ENCODE results near the gene CELF2.

Gene CELF2

DNA sequence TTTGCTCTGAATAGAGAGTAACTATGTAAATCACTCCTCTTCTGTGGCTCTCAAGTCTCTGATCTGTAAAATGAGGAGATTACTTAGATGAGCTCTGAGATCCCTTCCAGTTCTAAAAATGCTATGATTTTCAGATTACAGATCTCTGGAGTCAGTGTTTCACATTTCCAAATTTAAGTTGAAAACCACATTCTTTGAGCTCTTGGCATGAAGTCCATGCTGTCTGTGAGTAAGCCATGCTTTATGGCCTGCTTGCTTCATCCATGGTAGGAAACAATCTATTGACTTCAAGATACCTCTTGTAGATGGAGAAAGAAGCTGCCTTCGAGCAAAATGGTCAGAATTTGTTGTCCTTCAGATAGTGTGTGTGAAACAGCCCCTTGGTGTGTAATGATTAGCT is 64.9 kb downstream of the CELF2 start:
- no peaks in the 10 kb centered on the region for H3K36me3 ChIP-seq (ENCODE audit: control insufficient read depth, insufficient read depth, low read length)
- H3K9ac ChIP-seq (ENCODE audit: low read length), result no peak overlapping the region
- no peak overlapping the region for H3K4me3 ChIP-seq (ENCODE audit: low read length)
- H3K27me3 ChIP-seq (ENCODE audit: control insufficient read depth, insufficient read depth, low read length), result no peaks in the 10 kb centered on the region
- H3K4me1 ChIP-seq (ENCODE audit: control insufficient read depth, insufficient read depth, low read length), result peaks cover 8% of the 10 kb centered on the region
- no peak overlapping the region for H3K27ac ChIP-seq (ENCODE audit: low read depth, low read length)

DNA sequence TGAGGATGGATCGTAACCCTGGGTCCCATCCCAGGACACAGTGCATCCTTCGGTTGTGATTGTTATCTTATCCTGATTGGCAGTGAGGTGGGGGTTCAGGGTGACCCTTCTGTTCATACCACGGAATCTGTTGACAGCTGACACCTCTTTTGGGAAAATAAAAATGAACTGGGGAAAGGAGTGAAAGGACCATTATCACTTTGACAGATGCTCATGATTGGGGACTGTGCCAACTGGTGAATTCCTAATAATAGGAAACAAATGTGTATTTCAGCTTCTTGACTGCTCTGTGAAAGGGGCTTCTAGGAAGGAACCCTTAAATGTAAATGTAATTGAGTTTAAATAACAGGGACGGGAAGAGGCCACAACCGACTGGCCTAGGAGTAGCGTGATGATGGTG is 65.4 kb downstream of the CELF2 start:
- H3K4me1 ChIP-seq (ENCODE audit: control insufficient read depth, insufficient read depth, low read length), result peaks cover 8% of the 10 kb centered on the region
- no peaks in the 10 kb centered on the region for H3K36me3 ChIP-seq (ENCODE audit: control insufficient read depth, insufficient read depth, low read length)
- H3K9ac ChIP-seq (ENCODE audit: low read length), result no peak overlapping the region
- no peak overlapping the region for H3K27ac ChIP-seq (ENCODE audit: low read depth, low read length)
- H3K4me3 ChIP-seq (ENCODE audit: low read length), result no peak overlapping the region
- H3K27me3 ChIP-seq (ENCODE audit: control insufficient read depth, insufficient read depth, low read length), result no peaks in the 10 kb centered on the region

DNA sequence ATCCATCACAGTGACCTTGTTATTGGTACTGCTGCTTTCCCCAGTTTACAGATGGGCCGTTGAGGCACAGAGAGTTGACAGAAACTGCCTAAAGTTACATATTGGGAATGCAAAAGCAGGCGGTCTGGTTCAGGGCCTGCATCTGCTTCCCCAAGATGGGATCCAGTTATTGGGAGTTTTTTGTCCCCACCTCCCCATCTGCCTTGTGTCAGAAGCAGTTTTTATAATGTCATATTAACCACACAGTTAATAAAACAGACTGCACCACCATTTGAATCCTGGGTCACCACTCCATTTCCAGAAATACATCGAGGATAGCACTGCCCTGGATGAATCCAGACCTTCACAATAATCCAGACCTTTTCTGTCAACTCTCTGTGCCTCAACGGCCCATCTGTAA is 67.9 kb downstream of the CELF2 start:
- Histone ChIP-seq H3K9ac (ENCODE audit: low read length) (no peak overlapping the region), H3K27me3 (ENCODE audit: control insufficient read depth, insufficient read depth, low read length) (no peaks in the 10 kb centered on the region), H3K27ac (ENCODE audit: low read depth, low read length) (peak overlapping the region; percentile 46), H3K4me3 (ENCODE audit: low read length) (no peak overlapping the region), H3K4me1 (ENCODE audit: control insufficient read depth, insufficient read depth, low read length) (peaks cover 8% of the 10 kb centered on the region), H3K36me3 (ENCODE audit: control insufficient read depth, insufficient read depth, low read length) (no peaks in the 10 kb centered on the region)

DNA sequence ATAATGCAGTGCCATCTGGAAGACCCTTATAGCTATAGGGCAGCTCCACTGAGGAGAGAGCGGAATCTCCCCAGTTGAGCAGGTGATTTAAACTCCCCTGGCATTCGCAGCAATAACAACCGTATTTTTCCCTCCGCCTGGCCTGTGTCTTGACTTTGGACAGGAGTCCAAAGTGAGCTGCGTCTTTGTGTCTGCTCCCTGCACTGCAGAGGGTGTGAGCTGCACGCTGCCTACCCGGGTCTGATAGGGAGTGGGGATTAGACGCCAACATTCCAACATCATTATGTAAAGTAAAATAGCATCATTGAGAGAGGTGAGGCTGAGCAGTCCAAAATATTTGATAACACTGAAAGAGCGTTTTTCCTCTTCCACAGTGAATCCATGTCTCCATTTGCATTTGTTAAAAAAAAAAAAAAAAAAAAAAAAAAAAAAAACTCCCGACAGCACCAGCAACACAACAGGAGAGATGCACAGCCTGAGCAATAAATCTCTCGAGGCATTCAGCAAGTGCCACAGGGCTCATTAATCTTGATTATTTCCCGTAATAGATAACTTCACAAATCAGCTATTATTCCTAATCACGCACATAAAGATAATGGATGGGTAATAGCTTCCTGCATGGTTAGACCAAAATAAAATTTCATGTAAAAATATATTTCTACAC is 68.6 kb downstream of the CELF2 start:
- no peak overlapping the region for H3K9ac ChIP-seq (ENCODE audit: low read length)
- no peak overlapping the region for H3K4me3 ChIP-seq (ENCODE audit: low read length)
- H3K27ac ChIP-seq (ENCODE audit: low read depth, low read length), result no peak overlapping the region
- no peaks in the 10 kb centered on the region for H3K36me3 ChIP-seq (ENCODE audit: control insufficient read depth, insufficient read depth, low read length)
- no peaks in the 10 kb centered on the region for H3K27me3 ChIP-seq (ENCODE audit: control insufficient read depth, insufficient read depth, low read length)
- peaks cover 8% of the 10 kb centered on the region for H3K4me1 ChIP-seq (ENCODE audit: control insufficient read depth, insufficient read depth, low read length)

DNA sequence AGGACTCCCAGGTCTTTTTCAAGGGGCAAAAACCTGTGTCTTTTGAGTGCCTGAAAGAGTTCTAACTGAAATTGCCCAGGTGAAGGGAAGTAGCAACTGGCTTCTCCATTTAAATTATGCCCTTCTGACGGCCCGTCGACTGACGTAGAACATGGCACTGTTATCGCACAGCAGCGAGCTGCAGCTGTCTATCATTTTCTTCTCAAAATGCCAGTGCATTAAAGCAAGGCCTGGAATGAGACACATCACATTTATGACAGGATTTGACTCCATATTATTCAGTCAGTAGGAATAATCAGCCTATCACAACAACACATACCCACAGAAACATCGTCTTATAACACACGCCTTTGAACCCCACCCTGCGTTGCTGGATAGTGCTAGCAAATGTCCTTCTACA is 69.7 kb downstream of the CELF2 start:
- Histone ChIP-seq H3K4me1 (ENCODE audit: control insufficient read depth, insufficient read depth, low read length) (peaks cover 8% of the 10 kb centered on the region), H3K9ac (ENCODE audit: low read length) (no peak overlapping the region), H3K27ac (ENCODE audit: low read depth, low read length) (no peak overlapping the region), H3K4me3 (ENCODE audit: low read length) (no peak overlapping the region), H3K36me3 (ENCODE audit: control insufficient read depth, insufficient read depth, low read length) (no peaks in the 10 kb centered on the region), H3K27me3 (ENCODE audit: control insufficient read depth, insufficient read depth, low read length) (no peaks in the 10 kb centered on the region)

DNA sequence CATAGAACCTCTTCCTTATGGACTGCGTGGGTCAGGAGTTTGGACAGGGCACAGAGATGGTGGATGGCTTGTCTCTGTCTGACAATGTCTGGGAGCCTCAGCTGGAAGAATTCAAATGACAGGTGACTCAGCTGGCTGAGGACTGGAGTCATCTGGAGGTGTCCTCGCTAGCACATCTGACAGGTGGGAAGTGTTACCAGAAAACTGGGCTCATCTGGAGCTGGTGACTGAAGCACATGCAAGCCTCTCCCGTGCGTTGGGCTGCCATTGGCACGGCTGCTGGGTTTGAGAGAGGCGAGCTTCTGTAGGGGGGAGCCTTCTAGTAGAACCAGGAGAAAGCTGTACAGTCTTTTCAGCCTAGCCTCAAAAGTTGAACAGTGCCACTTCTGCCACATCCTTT is 71.0 kb downstream of the CELF2 start:
- peaks cover 8% of the 10 kb centered on the region for H3K4me1 ChIP-seq (ENCODE audit: control insufficient read depth, insufficient read depth, low read length)
- no peak overlapping the region for H3K9ac ChIP-seq (ENCODE audit: low read length)
- no peaks in the 10 kb centered on the region for H3K27me3 ChIP-seq (ENCODE audit: control insufficient read depth, insufficient read depth, low read length)
- no peak overlapping the region for H3K4me3 ChIP-seq (ENCODE audit: low read length)
- no peak overlapping the region for H3K27ac ChIP-seq (ENCODE audit: low read depth, low read length)
- H3K36me3 ChIP-seq (ENCODE audit: control insufficient read depth, insufficient read depth, low read length), result no peaks in the 10 kb centered on the region

DNA sequence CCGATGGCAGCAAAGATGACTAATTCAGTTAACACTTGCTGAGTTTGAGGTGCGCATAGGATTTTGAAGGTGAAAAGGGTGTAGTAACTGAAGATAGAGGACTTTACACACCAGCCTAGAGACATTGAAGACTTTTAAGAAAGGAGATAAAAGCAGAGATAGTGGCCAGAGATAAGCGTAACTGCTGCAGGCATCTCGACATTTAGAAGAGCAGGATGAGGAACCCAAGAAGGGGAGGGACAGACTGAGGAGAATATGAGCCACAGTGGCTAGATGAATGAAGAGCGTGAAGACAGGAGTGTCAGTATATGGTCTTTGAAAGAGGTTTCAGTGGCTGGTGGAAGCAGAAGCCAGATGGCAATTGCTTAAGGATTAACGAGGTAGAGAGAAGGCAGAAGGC is 71.6 kb downstream of the CELF2 start:
- no peak overlapping the region for H3K9ac ChIP-seq (ENCODE audit: low read length)
- H3K36me3 ChIP-seq (ENCODE audit: control insufficient read depth, insufficient read depth, low read length), result no peaks in the 10 kb centered on the region
- no peak overlapping the region for H3K4me3 ChIP-seq (ENCODE audit: low read length)
- H3K27ac ChIP-seq (ENCODE audit: low read depth, low read length), result no peak overlapping the region
- peaks cover 8% of the 10 kb centered on the region for H3K4me1 ChIP-seq (ENCODE audit: control insufficient read depth, insufficient read depth, low read length)
- no peaks in the 10 kb centered on the region for H3K27me3 ChIP-seq (ENCODE audit: control insufficient read depth, insufficient read depth, low read length)

DNA sequence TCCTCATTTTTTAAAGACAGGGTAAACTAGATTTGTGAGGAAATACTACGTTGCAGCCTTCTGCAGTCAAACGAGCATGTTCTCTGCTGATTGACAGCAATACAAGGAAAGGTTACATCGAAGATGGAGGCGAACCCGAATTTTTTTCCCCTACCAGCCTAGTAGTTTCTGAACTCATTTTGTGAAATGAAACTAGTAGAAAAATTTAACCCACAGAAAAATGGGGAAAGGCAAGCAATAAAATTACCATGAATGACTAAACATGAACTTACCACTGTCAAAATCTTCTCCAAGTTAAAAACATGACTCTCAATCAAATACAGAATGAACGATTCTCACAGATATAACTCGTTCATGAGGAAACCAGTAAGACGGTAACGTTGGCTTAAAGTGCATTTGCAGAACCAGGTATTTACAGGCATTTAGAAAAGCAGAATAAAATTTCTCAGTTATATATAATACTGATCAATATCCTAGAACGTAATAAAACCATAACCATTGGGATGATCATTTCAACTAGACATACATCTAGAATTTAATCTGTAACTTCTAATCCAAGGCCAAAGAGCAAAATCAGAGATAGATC is 73.9 kb downstream of the CELF2 start:
- no peak overlapping the region for H3K27ac ChIP-seq (ENCODE audit: low read depth, low read length)
- H3K4me3 ChIP-seq (ENCODE audit: low read length), result no peak overlapping the region
- no peaks in the 10 kb centered on the region for H3K4me1 ChIP-seq (ENCODE audit: control insufficient read depth, insufficient read depth, low read length)
- no peak overlapping the region for H3K9ac ChIP-seq (ENCODE audit: low read length)
- no peaks in the 10 kb centered on the region for H3K27me3 ChIP-seq (ENCODE audit: control insufficient read depth, insufficient read depth, low read length)
- no peaks in the 10 kb centered on the region for H3K36me3 ChIP-seq (ENCODE audit: control insufficient read depth, insufficient read depth, low read length)

DNA sequence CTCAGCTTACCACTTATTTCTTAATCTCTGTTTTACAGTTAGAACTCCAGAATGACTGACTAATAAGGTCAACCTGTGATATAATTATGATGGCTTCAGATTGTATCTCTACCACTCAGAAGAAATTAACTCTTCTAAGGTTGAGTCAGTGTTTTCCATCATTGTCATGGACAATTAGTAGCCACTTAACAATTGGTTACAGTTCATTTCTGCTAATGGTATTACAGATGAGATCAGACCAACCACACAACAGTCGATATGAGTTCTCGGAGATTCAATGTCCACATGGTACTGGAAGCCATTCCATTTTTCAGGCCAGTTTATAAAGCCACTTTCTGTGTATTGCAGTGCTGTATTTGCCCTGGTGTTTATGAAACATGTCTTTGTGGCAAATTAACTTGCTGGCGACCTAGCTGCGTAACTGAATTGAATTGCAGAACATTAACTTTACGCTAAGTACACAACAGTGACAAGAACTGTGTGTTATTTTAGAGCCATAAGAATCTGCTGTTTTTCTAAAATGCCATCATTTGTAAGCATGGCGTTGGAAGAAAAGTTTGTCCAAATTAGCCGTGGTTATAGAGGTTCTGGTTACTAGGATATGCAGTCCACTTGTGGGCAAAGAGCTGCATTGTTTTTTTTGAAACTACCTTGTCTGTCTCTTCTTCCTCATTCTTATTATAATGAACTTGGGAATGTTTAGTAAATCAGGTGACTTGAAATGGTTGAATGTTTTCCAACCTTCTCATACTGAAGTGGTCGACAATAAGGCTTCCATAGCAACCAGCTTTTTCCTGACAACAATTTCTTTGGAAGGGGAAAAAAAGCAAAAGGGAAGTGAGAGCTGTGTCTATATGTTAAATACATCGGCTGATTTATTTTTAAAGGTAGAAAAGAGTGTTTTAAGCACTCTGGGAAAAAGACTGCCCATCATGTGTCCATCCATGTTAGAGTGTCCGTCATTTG is 76.4 kb downstream of the CELF2 start:
- Histone ChIP-seq H3K27ac (ENCODE audit: low read depth, low read length) (no peak overlapping the region), H3K36me3 (ENCODE audit: control insufficient read depth, insufficient read depth, low read length) (no peaks in the 10 kb centered on the region), H3K4me3 (ENCODE audit: low read length) (no peak overlapping the region), H3K27me3 (ENCODE audit: control insufficient read depth, insufficient read depth, low read length) (no peaks in the 10 kb centered on the region), H3K9ac (ENCODE audit: low read length) (no peak overlapping the region), H3K4me1 (ENCODE audit: control insufficient read depth, insufficient read depth, low read length) (peaks cover 4% of the 10 kb centered on the region)

DNA sequence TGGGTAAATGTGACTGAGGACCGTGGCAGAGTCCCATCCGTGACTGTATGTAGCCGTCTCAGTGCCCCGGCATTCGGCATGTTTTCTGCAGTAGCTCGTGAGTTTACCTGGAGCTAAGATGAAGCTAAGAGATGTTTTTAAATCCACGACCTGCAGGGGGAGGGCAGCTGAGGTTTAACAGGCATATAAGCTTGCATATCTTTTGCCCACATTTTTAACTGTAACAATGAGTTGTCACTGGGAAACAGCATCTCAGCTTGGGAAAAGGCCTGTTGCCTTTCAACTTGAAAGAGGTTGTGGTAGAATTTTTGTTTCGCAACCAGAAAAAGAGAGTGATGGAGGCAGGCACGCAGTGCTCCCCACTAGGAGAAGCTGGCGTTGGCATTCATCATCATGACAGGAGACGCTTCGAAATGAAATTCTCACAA is 77.7 kb downstream of the CELF2 start:
- H3K27ac ChIP-seq (ENCODE audit: low read depth, low read length), result no peak overlapping the region
- H3K4me1 ChIP-seq (ENCODE audit: control insufficient read depth, insufficient read depth, low read length), result peaks cover 5% of the 10 kb centered on the region
- no peaks in the 10 kb centered on the region for H3K27me3 ChIP-seq (ENCODE audit: control insufficient read depth, insufficient read depth, low read length)
- H3K4me3 ChIP-seq (ENCODE audit: low read length), result no peak overlapping the region
- no peak overlapping the region for H3K9ac ChIP-seq (ENCODE audit: low read length)
- no peaks in the 10 kb centered on the region for H3K36me3 ChIP-seq (ENCODE audit: control insufficient read depth, insufficient read depth, low read length)

DNA sequence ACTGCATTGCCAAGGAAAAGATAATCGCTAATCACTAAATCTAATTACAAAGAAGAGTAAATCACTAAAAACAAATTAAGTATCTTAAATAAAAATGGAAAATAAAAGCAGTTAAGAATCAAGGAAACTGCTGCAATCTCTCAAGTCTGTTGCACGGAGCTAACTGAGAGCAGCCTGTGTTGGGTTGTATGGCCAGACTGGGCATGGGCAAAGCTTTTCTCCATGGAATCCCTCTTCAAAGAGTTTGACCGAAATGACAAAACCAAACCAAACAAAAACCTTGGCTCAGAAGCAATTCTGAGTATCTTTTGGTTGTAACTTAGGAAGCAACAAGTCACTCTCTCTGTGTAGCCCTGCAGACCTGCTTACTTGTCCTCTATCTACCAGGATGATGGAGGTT is 78.8 kb downstream of the CELF2 start:
- Histone ChIP-seq H3K36me3 (ENCODE audit: control insufficient read depth, insufficient read depth, low read length) (no peaks in the 10 kb centered on the region), H3K27ac (ENCODE audit: low read depth, low read length) (no peak overlapping the region), H3K27me3 (ENCODE audit: control insufficient read depth, insufficient read depth, low read length) (no peaks in the 10 kb centered on the region), H3K4me3 (ENCODE audit: low read length) (no peak overlapping the region), H3K9ac (ENCODE audit: low read length) (no peak overlapping the region), H3K4me1 (ENCODE audit: control insufficient read depth, insufficient read depth, low read length) (peaks cover 5% of the 10 kb centered on the region)

DNA sequence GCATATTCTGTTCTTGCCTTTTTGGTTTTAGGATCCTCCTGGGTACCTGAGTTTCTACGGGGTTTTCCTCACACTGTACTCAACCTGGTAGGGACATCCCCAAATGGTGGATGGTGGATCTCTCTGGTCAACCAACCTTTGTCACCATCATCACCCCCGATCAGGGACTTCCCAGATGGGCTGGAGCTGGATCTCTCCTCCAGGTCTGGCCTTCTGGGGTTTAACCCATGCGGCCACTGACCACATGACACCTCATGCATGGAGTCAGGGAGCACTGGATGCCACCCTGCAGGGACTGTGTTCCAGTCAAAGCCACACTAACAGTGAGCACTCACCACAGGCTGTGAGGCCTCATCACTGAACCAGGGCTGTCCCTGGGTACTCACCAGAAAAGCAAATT is 80.0 kb downstream of the CELF2 start:
- H3K9ac ChIP-seq (ENCODE audit: low read length), result no peak overlapping the region
- H3K27me3 ChIP-seq (ENCODE audit: control insufficient read depth, insufficient read depth, low read length), result no peaks in the 10 kb centered on the region
- H3K4me1 ChIP-seq (ENCODE audit: control insufficient read depth, insufficient read depth, low read length), result peaks cover 5% of the 10 kb centered on the region
- no peaks in the 10 kb centered on the region for H3K36me3 ChIP-seq (ENCODE audit: control insufficient read depth, insufficient read depth, low read length)
- no peak overlapping the region for H3K4me3 ChIP-seq (ENCODE audit: low read length)
- H3K27ac ChIP-seq (ENCODE audit: low read depth, low read length), result no peak overlapping the region

Data from rectal smooth muscle tissue (tissue), 1 donor.